GOT3 (cell line): ENCODE results near the gene VGLL3.
A peak's percentile ranks its signal among the peaks of the same experiment; 100 is the strongest.
"Not testable (repeated sequence)": the region's sequence is repeated elsewhere in the genome, so short reads cannot be mapped to it uniquely, and the experiment has no call there.

Experiments
- DNase-seq: peaks from one replicate; lab custom pipeline; 2025; ENCODE audit warnings: mixed read lengths; lab: John Stamatoyannopoulos, UW

The VGLL3 gene, protein sequence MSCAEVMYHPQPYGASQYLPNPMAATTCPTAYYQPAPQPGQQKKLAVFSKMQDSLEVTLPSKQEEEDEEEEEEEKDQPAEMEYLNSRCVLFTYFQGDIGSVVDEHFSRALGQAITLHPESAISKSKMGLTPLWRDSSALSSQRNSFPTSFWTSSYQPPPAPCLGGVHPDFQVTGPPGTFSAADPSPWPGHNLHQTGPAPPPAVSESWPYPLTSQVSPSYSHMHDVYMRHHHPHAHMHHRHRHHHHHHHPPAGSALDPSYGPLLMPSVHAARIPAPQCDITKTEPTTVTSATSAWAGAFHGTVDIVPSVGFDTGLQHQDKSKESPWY

DNA sequence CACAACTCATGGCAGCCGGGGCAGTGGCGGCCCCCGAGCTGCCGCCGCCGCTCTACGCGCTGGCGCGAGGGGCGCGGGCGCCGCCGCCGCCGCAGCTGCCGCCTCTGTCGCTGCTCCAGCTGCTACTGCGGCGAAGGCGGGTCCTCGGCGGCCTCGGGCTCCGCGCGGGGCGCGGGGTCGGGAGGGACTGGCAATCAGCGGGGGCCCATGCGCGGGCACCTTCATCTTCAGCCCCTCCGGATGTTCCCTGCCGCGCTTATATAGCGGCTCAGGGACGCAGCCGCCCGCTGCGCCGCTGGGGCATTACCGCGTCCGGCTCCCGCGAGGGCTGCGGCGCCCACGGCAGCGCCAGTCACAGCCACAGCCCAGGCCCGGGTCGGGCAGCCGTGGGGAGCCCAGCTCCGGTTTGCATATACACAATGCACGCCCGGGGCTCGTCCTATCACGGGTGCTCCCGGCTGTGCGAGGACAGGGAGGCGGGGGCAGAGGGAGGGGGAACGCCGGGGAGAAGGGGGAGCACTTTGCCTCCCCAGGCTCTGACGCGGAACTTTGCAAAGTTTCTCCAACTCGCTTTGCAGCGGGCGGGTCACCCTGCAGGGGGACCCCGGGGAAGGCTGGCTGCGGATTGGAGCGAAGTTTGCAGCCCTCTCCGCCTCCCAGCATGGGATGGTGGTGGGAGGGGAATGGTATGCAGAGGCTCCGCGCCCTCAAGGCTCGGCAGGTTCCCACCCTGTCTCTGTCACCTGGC lies at the start of gene VGLL3:
VGLL3 (minus strand) TSS at position 416 of the 748 bp plus-strand sequence; CDS start at position 10, 406 bp downstream.
- peak; percentile 46 for DNase-seq

DNA sequence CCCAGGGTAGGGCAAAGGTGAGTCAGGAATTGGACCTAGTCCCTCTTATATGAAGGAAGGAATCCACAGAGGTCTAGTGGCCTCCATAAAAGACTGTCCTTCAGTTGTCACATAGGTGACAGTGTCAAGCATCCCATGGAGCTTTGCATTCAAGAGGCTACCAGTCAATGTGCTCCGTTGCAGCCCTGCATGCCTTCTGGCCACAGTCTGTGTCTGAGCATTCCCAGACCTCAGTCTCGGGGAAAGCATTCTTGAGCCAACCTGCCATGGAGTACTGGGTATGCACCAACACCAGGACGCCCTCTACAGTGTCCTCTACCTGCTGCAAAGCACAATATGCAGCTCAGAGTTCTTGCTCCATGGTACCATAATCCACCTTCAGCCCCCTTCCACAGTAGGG lies 46.7 kb upstream of the VGLL3 start:
- no peak for DNase-seq

DNA sequence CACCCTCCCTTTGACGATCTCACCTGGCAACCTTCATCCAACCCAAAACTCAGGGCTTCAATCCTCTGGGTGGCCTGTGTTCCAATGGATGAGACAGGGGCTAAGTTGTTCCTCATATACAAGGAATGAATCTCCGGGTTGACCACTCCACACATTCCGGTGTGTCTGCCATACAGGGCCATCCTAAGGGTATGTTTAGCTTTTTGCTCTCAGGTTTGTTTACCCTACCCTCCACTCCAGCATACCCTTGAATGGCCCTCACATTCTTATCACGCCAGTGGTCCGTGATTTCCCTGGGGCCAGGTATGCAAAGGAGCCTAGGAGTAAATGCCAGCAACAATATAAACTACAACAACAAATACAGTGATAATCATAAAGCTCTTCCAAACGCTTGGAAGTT lies 45.7 kb upstream of the VGLL3 start:
- DNase-seq, result no peak

DNA sequence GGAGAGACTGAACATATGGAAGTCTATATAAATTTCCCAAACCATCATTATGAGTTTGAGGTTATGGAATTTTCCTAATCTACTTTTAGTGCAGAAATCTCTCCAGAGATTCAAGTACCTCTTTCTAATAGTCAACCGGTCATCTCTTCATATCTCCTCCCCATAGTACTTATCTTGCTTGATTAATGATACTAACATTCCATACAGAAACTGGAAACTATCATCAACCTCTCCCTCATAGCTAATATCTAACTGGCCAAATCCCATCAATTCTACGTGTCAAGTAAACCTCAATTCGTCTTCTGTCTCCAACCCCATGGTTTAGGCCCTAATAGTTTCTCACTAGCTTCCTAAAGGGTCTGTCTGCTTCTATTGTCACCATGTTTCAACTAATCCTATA lies 44.4 kb upstream of the VGLL3 start:
- no peak for DNase-seq

DNA sequence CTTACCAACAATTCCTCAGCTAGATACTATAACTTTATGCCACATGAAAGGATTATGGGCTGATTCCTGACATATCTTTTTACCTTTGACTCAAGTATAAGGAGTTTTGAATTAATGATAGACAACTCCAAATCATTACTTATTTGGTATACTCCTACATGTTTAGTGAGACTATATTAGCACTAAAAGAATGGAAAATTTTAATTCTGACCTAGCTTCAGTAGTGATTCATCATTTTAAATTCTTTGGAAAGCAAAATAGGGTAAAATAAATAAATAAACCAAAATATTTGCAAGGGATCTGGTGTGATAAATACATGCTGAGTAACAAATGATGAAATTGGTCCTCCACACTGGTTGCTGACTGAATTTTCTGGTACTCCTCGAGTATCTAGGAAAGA lies 42.3 kb upstream of the VGLL3 start:
- no peak for DNase-seq

DNA sequence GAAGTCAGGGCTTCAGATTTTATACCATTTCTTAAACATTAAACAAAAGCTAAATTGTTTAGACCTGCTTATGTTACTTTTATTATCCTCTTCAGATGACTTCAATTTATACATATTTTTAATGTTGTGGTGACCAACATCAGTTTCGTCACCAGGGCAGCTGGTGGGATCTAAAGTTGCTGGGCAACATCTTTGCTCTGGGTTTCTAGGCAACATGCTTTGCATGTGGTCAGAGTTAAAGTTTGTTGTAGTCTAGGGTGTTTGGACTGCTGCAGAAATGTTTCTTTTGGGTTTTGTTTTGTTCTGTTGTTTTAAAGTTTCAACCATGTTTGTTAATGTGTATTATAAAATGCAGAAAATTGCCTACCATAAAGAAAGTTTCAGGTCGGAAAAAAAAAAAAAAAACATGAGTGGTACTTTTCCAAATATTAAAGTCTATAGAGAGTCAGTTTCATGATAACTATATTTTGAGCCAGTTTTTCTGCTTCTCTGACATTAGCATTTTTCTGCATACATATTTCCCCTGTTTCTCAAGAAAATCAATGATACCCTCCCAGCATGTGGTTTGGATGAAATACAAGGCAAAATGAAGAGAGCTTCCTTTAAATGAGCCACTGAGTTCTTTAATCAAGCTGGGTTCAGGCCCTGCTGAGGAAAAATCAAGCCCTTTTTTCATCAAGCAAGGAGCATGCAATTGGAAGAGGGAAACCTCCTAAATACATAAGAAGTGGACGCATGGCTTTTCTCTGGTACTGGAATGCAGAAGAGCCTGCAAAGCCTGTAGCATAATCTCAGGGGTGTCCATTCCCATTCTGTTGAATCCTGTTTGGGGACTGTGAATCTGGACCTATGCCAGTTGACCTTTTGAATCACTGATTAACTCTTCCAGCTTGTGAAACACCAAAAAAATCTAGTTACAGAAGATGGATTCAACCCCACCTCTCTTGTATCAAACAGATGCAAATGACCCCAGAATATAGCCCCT lies 35.0 kb upstream of the VGLL3 start:
- no peak for DNase-seq

DNA sequence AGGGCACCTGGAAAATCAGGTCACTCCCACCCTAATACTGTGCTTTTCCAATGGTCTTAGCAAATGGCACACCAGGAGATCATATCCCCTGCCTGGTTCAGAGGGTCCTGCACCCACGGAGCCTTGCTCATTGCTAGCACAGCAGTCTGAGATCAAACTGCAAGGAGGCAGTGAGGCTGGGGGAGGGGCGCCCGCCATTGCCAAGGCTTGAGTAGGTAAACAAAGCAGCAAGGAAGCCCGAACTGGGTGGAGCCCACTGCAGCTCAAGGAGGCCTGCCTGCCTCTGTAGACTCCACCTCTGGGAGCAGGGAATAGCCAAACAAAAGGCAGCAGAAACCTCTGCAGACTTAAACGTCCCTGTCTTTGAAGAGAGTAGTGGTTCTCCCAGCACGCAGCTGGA lies 26.4 kb upstream of the VGLL3 start:
- DNase-seq, result not testable (repeated sequence)

DNA sequence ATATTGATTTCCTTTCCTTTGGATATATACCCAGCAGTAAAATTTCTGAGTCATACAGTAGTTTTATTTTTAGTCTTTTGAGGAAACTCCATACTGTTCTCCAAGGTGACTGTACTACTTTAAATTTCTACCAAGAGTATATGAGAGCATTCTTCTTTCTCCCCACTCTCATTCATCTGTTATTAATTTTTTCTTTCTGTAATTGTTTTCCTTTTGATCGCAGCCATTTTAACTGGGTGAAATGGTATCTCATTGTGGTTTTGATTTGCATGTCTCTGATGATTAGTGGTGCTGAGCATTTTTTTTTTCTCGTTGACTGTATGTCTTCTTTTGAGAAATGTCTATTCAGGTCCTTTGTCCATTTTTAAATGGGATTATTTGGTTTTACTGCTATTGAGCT lies 18.3 kb upstream of the VGLL3 start:
- DNase-seq, result no peak

DNA sequence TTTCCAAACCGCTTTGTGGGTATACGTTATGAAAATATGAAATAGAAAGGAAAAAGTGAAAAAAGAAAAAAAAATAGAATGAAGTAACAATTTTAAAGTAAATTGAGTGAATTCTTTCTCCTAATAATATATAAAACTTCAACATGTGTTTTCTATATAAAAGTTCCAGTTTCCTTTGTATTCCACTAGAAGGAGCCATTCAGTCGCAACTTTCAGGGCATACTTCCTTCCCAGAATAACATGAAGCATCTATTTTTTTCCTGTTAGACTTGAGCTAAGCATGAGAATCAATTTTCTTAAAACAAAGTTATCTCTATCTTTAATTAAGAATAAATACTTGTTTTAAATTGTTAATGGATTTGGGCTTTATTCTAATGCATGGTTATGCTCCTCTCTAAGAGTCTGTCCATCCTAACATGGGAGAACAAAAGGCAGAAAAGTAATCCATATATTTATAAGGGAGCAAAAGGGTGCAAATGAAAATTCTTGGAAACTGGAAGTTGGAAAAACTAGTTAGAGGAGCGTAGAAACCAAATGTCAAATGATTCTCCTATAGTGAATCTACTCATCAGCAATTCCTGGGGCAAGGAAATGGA lies 16.0 kb upstream of the VGLL3 start:
- DNase-seq, result no peak

DNA sequence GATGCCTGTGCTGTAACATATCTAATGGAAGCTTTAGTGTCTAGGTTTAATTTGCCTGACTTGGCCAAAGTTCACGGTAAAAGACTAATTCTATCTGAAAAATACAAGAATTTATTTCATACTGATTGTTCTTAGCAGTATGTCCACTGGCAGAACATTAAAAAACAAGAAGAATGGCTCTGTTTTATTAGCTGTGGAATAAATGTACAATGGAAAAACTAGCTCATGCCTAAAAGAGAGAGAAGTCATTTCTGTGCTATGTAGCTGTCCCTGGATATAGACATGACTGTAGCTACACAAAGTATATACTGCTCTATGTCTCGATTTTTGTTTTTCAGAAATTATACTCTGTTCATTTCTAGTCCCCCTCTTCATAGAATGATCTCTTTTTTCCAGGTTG lies 13.9 kb upstream of the VGLL3 start:
- DNase-seq, result no peak

DNA sequence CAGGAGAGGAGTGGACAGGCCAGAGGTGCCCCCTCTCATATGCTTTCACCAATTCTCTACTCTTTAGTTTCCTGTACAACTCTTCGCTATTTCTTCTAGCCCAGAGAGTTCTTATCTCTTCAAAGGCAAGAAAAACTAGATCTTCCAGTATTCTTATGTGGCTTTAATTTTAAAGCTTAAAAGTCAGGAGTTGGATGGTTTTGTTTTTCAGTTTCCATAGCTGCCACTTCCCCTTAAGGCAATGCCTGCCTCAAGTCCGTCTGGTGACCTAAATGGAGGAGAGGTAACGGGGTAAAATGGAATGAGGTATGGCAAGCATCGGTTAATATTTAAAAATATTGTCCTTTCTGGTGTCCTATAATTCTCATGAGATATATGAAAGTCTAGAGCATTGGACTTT lies 11.4 kb upstream of the VGLL3 start:
- no peak for DNase-seq

DNA sequence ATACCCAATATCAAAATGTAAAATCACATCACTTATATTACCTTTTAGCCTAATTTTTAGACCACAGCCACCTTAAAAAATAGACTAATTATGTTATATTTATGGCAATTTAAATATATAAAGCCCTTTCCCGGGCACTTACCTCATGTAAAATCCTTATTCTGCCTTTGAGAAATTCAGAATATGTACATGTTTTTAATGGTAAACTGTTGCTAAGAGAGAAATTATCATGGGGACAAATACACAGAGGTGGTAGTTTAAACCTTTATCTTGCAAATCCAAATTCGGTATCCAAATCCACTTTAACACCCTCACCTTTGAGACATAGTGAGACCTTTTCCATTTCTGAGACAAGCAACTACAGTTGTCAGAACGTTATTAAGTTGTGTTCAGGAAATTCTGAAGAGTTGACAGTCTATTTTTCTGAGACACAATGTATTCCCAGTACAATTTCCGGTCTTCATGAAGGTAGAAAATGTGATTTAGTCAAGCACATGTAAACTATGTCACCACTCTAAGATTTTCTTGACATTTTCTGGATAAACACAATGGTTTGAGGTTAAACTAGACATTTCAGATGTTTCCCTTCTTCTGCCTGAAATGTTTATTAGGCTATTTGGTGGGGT lies 10.6 kb upstream of the VGLL3 start:
- no peak for DNase-seq

DNA sequence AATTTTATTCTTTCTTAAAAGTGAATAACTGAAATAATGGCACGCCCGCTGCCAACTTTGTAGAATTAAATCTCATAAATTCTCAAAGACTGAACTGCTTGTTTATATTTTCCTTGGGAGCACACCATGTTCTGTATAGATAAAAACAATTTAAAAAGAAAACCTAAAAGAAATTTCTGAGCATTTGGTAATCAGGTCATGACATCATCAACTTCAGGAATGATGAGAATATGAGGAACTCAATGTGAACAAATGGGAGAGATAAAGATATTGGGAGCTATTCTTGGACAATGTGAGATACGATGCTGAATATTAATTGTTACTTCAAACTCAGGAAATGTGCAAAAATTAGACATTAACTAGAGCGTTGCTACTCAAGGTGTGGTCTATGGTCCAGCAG lies 10.0 kb upstream of the VGLL3 start:
- DNase-seq, result no peak

DNA sequence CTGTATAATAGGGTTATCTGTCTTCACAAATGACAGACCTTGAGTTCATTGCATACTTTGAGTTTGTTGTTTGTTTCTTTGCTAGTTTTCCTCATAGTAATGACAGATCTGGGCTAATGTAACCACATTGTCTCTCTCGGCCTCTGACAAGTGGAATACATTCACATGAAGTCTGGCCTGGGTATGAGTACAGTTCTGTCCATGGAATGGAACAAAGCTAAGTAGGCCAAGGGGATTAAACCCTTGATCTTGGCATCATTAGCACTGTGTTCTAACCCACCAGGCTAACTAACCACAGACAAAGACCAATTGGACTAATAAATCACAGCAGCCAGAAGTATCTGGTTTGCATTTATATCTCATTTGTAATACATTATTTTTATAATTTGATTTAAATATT lies 7.6 kb upstream of the VGLL3 start:
- DNase-seq, result no peak

DNA sequence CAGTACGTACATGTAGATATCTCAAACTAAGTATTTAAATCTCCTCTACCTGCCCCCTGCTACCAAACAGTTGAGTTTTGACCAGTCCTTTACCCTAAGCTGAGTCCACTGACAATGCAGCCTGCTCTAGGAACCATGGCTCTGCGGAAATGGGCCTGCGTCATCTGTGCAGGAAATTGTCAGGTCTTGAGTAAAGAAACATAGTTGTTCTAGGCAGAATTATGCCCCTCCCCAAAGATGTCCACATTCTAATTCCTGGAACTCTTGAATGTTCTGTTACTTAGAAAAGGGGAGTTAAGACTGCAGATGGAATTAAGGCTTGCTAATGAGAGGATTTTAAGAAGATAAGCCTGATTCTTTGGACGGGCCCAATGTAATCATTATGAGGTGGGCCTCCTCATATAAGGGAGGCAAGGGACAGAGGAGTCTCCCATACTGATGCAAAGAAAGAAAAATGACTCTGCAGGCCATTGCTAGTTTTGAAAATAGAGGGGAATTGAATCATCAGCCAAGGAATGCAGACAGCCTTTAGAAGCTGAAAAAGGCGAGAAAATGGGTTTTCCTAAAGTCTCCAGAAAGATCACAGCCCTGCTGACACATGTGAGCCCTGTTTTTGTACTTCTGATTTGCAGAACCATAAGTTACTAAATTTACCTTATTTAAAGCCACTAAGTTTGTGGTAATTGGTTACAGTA lies 5.5 kb upstream of the VGLL3 start:
- no peak for DNase-seq

DNA sequence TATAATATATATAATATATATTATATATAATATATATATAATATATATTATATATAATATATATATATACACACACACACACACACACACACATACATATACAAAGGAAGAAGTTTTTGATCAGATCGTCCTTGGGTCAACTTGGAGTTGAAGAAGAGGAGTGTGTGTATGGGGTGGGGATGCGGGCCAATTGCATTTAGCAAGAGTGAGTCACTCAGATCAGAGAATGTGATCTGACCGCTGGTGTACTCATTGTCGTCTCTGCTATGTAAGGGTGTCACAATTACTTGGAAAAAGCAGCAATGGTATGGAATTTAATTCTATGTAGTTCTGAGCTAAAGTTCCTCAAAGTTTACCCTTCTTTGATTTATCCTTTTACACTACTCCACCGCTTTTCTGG lies 4.6 kb upstream of the VGLL3 start:
- no peak for DNase-seq

DNA sequence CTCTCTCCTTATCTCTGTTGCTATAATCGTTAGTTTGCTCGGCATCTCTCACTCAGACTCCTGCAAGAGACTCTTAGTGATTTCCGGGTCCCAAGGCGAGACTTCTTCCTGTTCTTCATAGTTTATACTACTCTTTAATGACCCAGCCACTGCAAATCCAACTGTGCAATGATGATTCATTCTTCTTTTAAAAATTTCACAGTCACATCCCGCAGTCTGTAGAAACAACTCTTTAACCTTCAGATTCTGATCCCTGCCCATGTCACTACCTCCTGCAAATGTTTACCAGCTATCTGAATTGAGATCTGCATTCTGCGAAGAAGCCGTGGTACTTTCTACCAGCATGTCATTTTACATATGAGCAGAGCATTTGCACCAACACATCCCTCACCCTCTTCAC lies 2.8 kb upstream of the VGLL3 start:
- DNase-seq, result no peak

DNA sequence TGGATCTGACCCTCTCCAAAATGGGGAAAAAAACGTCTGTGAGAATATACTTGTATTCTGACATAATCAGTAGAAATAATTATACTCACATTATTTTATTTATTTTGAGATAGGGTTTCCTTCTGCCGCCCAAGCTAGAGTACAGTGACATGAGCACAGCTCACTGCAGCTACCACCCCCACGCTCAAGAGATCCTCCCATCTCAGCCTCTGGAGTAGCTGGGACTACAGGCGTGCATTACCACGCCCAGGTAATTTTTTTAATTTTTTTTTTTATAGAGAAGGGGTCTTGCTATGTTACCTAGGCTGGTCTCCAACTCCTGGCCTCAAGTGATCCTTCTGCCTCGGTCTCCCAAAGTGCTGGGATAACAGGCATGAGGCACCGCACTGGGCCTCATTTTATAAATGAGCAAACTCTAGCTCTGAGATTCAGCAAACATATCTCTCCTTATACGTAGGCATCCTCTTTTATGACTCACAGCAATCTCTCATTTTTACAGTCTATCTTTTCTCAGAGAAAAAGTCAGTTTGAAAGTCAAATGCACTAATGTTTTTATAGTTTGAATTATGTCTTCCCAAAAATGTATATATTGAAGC lies 989 bp upstream of the VGLL3 start:
- no peak for DNase-seq

DNA sequence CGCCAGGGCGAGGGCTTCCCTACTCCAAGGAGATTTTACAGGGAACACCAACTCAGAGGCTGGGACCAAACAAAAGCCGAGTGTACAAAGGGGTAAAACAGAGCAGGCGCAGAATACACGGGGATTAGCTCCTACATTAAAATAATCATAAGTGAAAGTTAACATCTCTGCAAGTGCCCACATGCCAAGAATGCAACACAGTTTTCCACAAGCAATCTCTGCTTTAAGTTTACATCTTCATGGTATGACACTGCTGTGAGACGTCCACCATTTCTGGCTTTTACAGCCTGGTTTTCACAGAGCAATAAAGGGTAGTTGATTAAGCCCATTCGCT lies 500 bp upstream of the VGLL3 start:
- DNase-seq, result no peak

DNA sequence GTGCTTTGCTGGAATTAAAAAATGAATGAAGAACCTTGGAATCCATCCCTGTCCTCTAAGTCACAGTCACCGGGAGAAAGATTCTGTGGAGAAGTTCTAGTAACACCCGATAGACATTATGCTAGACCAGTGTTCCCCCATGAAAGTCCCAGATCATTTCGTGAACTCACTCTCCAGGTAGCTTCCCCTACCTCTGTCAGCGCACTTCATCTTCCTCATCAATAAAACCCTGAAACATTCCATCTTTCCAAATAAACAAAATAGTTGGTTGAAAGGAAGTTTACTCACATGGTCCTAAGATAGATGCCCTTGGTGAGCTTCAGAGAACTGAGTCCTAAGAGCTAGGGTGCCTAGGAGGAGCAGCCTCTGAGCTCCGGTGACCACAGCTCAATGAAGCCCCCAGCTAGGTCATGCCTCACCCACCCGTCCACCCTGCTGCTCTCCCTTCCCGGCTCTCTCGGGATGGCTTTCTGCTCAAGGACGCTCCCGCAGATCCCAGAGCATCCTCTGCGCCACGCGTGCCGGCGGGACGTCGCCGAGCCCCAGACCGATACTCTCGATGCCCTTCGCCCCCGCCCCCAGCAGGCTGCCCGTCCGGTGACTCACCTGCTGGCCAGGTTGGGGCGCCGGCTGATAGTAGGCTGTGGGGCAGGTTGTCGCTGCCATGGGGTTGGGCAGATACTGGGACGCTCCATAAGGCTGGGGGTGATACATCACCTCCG lies 776 bp downstream of the VGLL3 start:
- no peak for DNase-seq
